ENCODE results near the gene NR3C1.

- no peak for TF ChIP-seq CTCF (IDR thresholded peaks at IDR 0.05)
- no peak for TF ChIP-seq POLR2A (IDR thresholded peaks at IDR 0.05)
Measured at GRCh38 chr5:143277536-143277935, 126.0 kb downstream of the NR3C1 start.
